Esophagus mucosa (tissue), 1 donor: ENCODE results near the gene C1RL. TPM values are rescaled to one million over a fixed set of nuclear protein-coding genes. Genes with fewer than 3 reads are reported as not detected.
"Not testable (repeated sequence)": the region's sequence is repeated elsewhere in the genome, so short reads cannot be mapped to it uniquely, and the experiment has no call there.

Experiments used
- ATAC-seq: fragments of 200-7000 bp; cut with Tn5 transposase; one replicate; pipeline ENCODE4 v1.9.1; 2020
- total RNA-seq: library from RNA; stranded (reverse); gene quantifications from one replicate; pipeline ENCODE4 v1.2.4, GENCODE V29; 2023
- donor health status: DM: yes; HTN: yes; CAD: no.

The C1RL gene
- total RNA-seq, 1 donor from 2014 or later = 22.7 TPM

DNA sequence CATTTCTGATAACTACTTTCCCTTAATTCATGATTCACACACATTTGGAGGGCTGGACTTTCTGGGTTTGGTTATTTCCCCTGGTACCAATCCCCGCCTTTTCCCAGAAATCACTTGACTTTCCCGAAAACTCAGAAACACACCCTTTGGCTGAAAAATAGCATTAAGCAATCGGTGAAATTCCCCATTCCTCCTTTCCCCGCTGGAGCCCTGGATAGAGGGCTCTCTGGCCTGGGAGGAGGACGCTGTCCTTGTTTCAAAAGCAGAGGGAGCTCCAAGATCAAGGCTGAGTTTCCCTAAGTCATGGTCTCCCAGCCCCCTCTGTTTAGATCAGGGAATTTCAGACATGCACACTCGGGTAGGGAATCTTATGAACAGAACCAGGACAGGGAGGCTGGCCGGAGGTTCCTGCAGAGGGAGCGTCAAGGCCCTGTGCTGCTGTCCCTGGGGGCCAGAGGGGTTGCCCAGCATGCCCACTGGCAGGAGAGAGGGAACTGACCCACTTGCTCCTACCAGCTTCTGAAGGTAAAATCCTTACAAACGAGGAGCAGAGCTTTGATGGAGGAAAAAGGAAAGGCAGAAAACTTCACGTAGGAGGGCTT lies 48.6 kb downstream of the C1RL start, which contains the start of gene C1S:
C1S (plus strand) TSS at position 366 of the 602 bp plus-strand sequence. CDS start 1,195 bp downstream, outside the sequence.
- peak; percentile 82 for ATAC-seq

- ATAC-seq = no peak
These were observed 49.2 kb downstream of the C1RL start for GRCh38 chr12:7059780-7060179.

DNA sequence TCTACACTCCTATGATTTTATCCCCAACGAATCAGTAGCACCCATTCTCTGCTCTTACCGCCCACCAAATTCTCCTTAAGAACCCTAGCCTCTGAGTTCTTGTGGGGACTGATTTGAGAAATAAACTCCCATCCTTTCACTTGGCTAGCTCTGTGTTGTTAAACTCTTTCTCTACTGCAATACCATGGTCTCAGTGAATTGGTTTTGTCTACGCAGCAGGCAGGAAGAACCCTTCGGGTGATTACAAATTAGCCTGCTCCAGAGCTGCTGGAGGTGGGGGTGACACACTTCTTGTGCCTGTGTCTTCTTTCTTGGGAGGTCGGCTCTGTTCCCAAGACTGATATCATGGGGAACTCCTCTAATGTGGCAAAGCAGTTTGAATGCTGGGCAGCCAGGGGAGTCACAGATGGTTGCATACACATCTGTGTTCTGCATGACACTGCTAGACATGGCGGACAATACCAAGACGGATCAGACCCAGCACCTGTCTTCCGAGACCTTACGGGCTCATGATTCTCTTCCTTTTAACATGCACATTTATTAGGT lies 50.1 kb downstream of the C1RL start:
- no peak for ATAC-seq

GRCh38 chr12:7058163-7058845 lies 50.7 kb downstream of the C1RL start:
- ATAC-seq = no peak

- not testable (repeated sequence) for ATAC-seq
These were observed 53.3 kb downstream of the C1RL start for GRCh38 chr12:7055736-7056135.

DNA sequence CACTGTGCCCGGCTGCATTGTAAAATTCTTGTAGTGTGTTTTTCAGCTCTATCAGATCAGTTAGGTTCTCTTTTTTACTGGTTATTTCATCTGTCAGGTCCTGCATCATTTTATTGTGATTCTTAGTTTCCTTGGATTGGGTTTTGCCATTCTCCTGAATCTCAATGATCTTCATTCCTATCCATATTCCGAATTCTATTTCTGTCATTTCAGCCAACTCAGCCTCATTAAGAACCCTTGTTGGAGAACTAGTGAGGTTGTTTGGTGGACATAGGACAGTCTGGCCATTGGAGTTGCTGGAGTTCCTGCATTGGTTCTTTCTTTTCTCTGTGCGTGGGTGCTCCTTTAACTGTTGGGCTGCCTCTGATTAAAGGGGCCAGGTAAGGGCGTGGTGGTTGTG lies 54.1 kb downstream of the C1RL start:
- ATAC-seq = no peak

- not testable (repeated sequence) for ATAC-seq
These were observed 59.0 kb downstream of the C1RL start for GRCh38 chr12:7049973-7050372.

DNA sequence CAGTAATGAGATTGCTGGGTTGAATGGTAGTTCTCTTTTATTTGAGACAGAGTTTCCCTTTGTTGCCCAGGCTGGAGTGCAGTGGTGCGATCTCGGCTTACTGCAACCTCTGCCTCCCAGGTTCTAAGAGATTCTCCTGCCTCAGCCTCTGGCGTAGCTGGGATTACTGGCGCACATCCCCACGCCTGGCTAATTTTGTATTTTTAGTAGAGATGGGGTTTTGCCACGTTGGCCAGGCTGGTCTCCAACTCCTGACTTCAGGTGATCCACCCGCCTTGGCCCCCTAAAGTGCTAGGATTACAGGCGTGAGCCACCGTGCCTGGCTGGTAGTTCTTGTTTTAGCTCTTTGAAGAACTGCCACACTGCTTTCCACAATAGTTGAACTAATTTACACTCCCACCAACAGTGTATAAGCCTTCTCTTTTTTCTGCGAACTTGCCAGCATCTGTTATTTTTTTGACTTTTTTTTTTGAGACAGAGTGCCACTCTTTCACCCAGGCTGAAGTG lies 59.5 kb downstream of the C1RL start:
- not testable (repeated sequence) for ATAC-seq

GRCh38 chr12:7047306-7047705 lies 61.7 kb downstream of the C1RL start:
- no peak for ATAC-seq

GRCh38 chr12:7046383-7047105 lies 62.5 kb downstream of the C1RL start:
- no peak for ATAC-seq

DNA sequence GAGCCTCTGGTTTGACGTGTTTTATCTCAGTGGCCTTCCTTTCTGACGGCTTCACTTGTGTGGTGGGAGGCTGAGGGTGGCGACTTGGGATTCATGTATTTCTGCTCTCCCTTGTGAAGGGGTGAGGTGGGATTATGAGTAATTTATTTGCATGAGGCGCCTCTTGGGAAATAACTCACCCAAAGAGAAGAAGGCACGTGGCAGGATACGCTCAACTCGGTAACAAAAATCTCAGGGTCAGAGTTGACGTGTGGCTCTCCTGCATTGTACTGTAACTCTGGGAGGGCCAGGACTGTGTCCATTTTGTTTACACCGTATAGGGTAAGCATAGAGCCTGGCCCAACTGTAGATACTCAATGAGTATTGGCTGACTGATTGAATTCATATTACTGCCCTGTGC lies 63.1 kb downstream of the C1RL start:
- no peak for ATAC-seq

Other genes with a start within 250 kb of the C1RL start
- gene TPI1, start 241.7 kb downstream of the C1RL start, total RNA-seq = 629 TPM
- gene SPSB2, start 235.9 kb downstream of the C1RL start, total RNA-seq = 6.4 TPM
- 3.2 TPM for gene LRRC23, start 204.4 kb downstream of the C1RL start, total RNA-seq
- gene ENO2, start 194.6 kb downstream of the C1RL start, total RNA-seq = 3.7 TPM
- 29.1 TPM for gene ATN1, start 181.3 kb downstream of the C1RL start, total RNA-seq
- not detected for gene RNU7-1, start 165.4 kb downstream of the C1RL start, total RNA-seq
- gene C12orf57, start 165.2 kb downstream of the C1RL start, total RNA-seq = 84.0 TPM
- gene PTPN6, start 157.9 kb downstream of the C1RL start, total RNA-seq = 17.8 TPM
- gene PHB2, start 138.6 kb downstream of the C1RL start, total RNA-seq = 221 TPM
- gene EMG1, start 138.3 kb downstream of the C1RL start, total RNA-seq = 53.9 TPM
- 40.3 TPM for gene LPCAT3, start 90.7 kb downstream of the C1RL start, total RNA-seq
- gene C1S, start 48.5 kb downstream of the C1RL start, total RNA-seq = 36.5 TPM
- 76.2 TPM for gene C1R, start 16.8 kb downstream of the C1RL start, total RNA-seq
- gene RBP5, start 19.7 kb upstream of the C1RL start, total RNA-seq = 0.76 TPM
- 12.8 TPM for gene CLSTN3, start 21.2 kb upstream of the C1RL start, total RNA-seq
- 21.6 TPM for gene PEX5, start 80.5 kb upstream of the C1RL start, total RNA-seq
- gene ACSM4, start 194.9 kb upstream of the C1RL start, total RNA-seq = not detected